Loucy (cell line): ENCODE measurements around the gene RERG.

Experiments used
- H2AFZ ChIP-seq: fragments of 200-600 bp; sonication (generic); 2 replicates; pipeline ENCODE4 v1.6.0; 2016; ENCODE audit warnings: antibody characterized with exemption, mild to moderate bottlenecking, low read length, moderate library complexity
- H3F3A ChIP-seq: fragments of 200-600 bp; 2 replicates; pipeline ENCODE4 v1.6.0; 2016; ENCODE audit warnings: antibody characterized with exemption, low read depth, mild to moderate bottlenecking
- H3K27me3 ChIP-seq: fragments of 200-600 bp; sonication (generic); 2 replicates; pipeline ENCODE4 v1.6.1; 2014; ENCODE audit warnings: low read length, mild to moderate bottlenecking; ENCODE audit not compliant: insufficient read depth, poor library complexity, severe bottlenecking
- H3K36me3 ChIP-seq: fragments of 200-600 bp; sonication (generic); 2 replicates; pipeline ENCODE4 v1.6.1; 2016; ENCODE audit warnings: low read length; ENCODE audit not compliant: insufficient read depth
- H3K4me1 ChIP-seq: fragments of 200-600 bp; sonication (generic); 2 replicates; pipeline ENCODE4 v1.5.1; 2014; ENCODE audit warnings: low read length, mild to moderate bottlenecking; ENCODE audit not compliant: insufficient read depth, poor library complexity, severe bottlenecking
- H3K4me2 ChIP-seq: fragments of 200-600 bp; sonication (generic); 2 replicates; pipeline ENCODE4 v1.6.0; 2014; ENCODE audit warnings: antibody characterized with exemption, low read length, low read depth, mild to moderate bottlenecking; ENCODE audit not compliant: poor library complexity, severe bottlenecking
- H3K4me3 ChIP-seq: fragments of 200-600 bp; sonication (generic); 2 replicates; pipeline ENCODE4 v1.5.1; 2014; ENCODE audit warnings: low read length, mild to moderate bottlenecking, mixed read lengths; ENCODE audit not compliant: poor library complexity, severe bottlenecking
- H3K79me2 ChIP-seq: fragments of 200-600 bp; sonication (generic); 2 replicates; pipeline ENCODE4 v1.6.1; 2014; ENCODE audit warnings: low read length; ENCODE audit not compliant: insufficient read depth
- H3K9ac ChIP-seq: fragments of 200-600 bp; sonication (generic); 2 replicates; pipeline ENCODE4 v1.6.0; 2014; ENCODE audit warnings: mild to moderate bottlenecking, low read depth, low read length, moderate library complexity; ENCODE audit not compliant: poor library complexity, severe bottlenecking
- H3K9me2 ChIP-seq: fragments of 200-600 bp; sonication (generic); replicated peaks from 2 replicates; pipeline ENCODE4 v1.6.1; 2016; ENCODE audit warnings: low read depth, low read length, mixed read lengths
- H3K9me3 ChIP-seq: fragments of 200-600 bp; sonication (generic); 2 replicates; pipeline ENCODE4 v1.6.1; 2014; ENCODE audit warnings: mild to moderate bottlenecking, antibody characterized with exemption, low read length, low read depth; ENCODE audit not compliant: insufficient read depth
- H4K20me1 ChIP-seq: fragments of 200-600 bp; sonication (generic); 2 replicates; pipeline ENCODE4 v1.6.0; 2014; ENCODE audit warnings: antibody characterized with exemption, low read length, mild to moderate bottlenecking; ENCODE audit not compliant: insufficient read depth, poor library complexity, severe bottlenecking
- EZH2phosphoT487 ChIP-seq: fragments of 200-600 bp; IDR thresholded peaks from 2 replicates; pipeline ENCODE4 v1.6.1; 2018; ENCODE audit warnings: antibody characterized with exemption, mild to moderate bottlenecking, moderate library complexity, borderline replicate concordance
- TF ChIP-seq, protein P1 (sequence below): fragments of 200-600 bp; sonication (generic); conservative IDR thresholded peaks from 2 replicates; pipeline ENCODE4 v1.5.1; 2014; ENCODE audit warnings: mild to moderate bottlenecking, antibody characterized with exemption, low read length

The RERG gene

DNA sequence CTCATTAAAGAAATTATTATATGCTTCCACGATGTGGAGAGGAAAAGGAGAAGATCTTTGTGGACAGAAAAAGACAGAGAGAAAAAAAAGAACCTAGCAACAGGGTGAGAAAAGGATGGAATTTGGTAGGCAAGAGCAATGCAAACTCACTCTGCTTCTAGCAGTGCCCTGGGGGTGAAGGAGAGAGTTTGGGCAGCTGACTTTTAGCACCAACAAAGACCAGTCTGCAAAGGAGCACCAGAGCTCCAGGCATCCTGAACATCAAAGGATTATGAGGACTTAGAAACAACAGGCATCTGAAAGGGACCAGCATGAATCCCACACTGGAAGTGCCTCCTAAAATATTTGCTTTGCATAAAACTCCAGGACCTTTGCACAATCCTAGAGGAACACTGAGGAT lies 32.8 kb upstream of the RERG start:
- no peak overlapping the region for H3K9ac ChIP-seq
- no peaks in the 10 kb centered on the region for H3K9me3 ChIP-seq
- peaks cover 4% of the 10 kb centered on the region for H3K27me3 ChIP-seq
- H2AFZ ChIP-seq, result no peak overlapping the region
- no peak for TF ChIP-seq EZH2phosphoT487
- TF ChIP-seq, protein P1, sequence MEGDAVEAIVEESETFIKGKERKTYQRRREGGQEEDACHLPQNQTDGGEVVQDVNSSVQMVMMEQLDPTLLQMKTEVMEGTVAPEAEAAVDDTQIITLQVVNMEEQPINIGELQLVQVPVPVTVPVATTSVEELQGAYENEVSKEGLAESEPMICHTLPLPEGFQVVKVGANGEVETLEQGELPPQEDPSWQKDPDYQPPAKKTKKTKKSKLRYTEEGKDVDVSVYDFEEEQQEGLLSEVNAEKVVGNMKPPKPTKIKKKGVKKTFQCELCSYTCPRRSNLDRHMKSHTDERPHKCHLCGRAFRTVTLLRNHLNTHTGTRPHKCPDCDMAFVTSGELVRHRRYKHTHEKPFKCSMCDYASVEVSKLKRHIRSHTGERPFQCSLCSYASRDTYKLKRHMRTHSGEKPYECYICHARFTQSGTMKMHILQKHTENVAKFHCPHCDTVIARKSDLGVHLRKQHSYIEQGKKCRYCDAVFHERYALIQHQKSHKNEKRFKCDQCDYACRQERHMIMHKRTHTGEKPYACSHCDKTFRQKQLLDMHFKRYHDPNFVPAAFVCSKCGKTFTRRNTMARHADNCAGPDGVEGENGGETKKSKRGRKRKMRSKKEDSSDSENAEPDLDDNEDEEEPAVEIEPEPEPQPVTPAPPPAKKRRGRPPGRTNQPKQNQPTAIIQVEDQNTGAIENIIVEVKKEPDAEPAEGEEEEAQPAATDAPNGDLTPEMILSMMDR, result no peak
- H3K36me3 ChIP-seq, result no peaks in the 10 kb centered on the region
- H3K4me3 ChIP-seq, result no peak overlapping the region
- H3K79me2 ChIP-seq, result no peaks in the 10 kb centered on the region
- no peaks in the 10 kb centered on the region for H3K4me1 ChIP-seq
- no peaks in the 10 kb centered on the region for H4K20me1 ChIP-seq
- H3F3A ChIP-seq, result no peaks in the 10 kb centered on the region
- H3K4me2 ChIP-seq, result no peak overlapping the region
- no peaks in the 10 kb centered on the region for H3K9me2 ChIP-seq

DNA sequence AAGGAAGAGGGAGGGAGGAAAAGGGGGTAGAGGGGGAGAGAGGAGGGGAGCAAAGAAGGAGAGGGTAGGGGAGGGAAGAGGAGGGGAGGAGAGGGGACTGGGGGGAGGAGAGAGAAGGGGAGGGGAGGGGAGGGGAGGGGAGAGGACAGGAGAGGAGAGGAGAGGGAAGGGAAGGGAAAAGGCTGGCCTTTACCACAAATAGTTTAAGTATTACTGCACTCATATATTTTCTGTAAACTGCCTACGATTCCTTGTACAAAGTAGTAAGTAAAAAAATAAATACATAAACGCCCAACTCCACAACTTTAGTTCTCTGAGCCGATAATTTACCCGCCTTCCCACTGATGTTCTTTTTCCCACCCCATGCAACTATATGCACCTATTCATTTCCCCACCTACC lies 23.7 kb upstream of the RERG start:
- H3K4me2 ChIP-seq, result no peak overlapping the region
- no peak overlapping the region for H3K9ac ChIP-seq
- H2AFZ ChIP-seq, result no peak overlapping the region
- no peaks in the 10 kb centered on the region for H3F3A ChIP-seq
- no peaks in the 10 kb centered on the region for H3K36me3 ChIP-seq
- H4K20me1 ChIP-seq, result no peaks in the 10 kb centered on the region
- H3K27me3 ChIP-seq, result no peaks in the 10 kb centered on the region
- no peaks in the 10 kb centered on the region for H3K9me3 ChIP-seq
- TF ChIP-seq, protein P1, result no peak
- no peak for TF ChIP-seq EZH2phosphoT487
- H3K9me2 ChIP-seq, result no peaks in the 10 kb centered on the region
- H3K79me2 ChIP-seq, result no peaks in the 10 kb centered on the region
- no peak overlapping the region for H3K4me3 ChIP-seq
- H3K4me1 ChIP-seq, result no peaks in the 10 kb centered on the region

DNA sequence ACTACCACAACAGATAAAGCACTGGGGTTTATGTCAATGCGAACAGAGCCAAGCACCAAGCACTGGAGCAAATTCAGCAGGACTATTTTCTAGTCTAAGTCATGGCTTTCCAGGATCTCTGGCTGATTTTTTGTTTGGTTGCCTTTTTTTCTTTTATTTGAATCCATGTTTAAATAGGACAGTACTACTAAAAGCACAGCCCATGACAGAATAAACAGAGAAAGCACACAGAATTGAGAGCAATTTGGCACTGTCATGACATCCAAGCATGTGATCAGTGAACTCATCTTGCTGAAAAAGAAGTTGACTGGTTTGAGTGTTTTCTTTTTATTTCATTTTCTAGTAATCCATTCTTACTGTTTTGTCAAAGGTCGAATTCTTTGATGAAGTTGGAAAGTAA lies 23.1 kb upstream of the RERG start:
- H2AFZ ChIP-seq, result no peak overlapping the region
- no peaks in the 10 kb centered on the region for H3F3A ChIP-seq
- H3K79me2 ChIP-seq, result no peaks in the 10 kb centered on the region
- TF ChIP-seq, protein P1, result no peak
- TF ChIP-seq EZH2phosphoT487, result no peak
- no peak overlapping the region for H3K4me3 ChIP-seq
- H3K9ac ChIP-seq, result no peak overlapping the region
- no peaks in the 10 kb centered on the region for H3K36me3 ChIP-seq
- H3K4me2 ChIP-seq, result no peak overlapping the region
- H4K20me1 ChIP-seq, result no peaks in the 10 kb centered on the region
- no peaks in the 10 kb centered on the region for H3K4me1 ChIP-seq
- H3K27me3 ChIP-seq, result no peaks in the 10 kb centered on the region
- no peaks in the 10 kb centered on the region for H3K9me2 ChIP-seq
- H3K9me3 ChIP-seq, result no peaks in the 10 kb centered on the region
